GM23248 (cell line): ENCODE data around the gene ERBB4.

ENCODE experiments used
- EZH2 ChIP-seq: fragments of 200-600 bp; sonication (generic); IDR thresholded peaks from 2 replicates; pipeline ENCODE4 v1.6.1; 2018; ENCODE audit warnings: antibody characterized with exemption, mild to moderate bottlenecking; ENCODE audit not compliant: insufficient read depth, poor library complexity, severe bottlenecking
- EZH2phosphoT487 ChIP-seq: fragments of 200-600 bp; sonication (generic); IDR thresholded peaks from 2 replicates; pipeline ENCODE4 v1.6.1; 2018; ENCODE audit warnings: antibody characterized with exemption, moderate library complexity, mild to moderate bottlenecking, low read depth; ENCODE audit not compliant: insufficient read depth

- TF ChIP-seq EZH2 (no peak), EZH2phosphoT487 (no peak)
Observed at GRCh38 chr2:212535996-212536816, 2.4 kb downstream of the ERBB4 start.
